OCI-M2 (cell line): Measurements from ENCODE around the gene SYNM.

Source experiments
- DNase-seq: peaks from one replicate; lab custom pipeline; 2025; ENCODE audit not compliant: unreplicated experiment; lab: John Stamatoyannopoulos, UW

Gene SYNM

DNA sequence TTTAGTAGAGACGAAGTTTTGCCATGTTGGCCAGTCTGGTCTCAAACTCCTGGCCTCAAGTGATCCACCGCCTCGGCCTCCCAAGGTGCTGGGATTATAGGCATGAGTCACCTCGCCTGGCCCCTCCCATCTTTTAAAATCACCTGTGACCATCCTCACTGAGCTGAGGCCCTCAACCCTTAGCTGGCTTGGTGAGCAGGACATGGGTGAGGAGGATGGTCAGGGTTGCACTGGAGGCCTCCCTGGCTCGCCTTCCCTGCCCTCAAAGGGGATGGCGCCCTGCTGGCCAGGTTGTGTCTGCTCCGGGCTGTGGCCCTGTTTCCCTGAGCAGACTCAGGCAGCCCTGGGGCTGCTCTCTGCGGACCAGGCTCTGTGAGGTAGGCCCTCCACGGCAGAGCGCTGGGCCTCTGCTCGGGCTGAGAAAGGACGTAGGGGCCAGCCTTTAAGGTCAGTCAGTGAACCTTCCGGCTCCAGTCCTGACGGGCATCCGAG is 33.7 kb downstream of the SYNM start:
- no peak for DNase-seq

DNA sequence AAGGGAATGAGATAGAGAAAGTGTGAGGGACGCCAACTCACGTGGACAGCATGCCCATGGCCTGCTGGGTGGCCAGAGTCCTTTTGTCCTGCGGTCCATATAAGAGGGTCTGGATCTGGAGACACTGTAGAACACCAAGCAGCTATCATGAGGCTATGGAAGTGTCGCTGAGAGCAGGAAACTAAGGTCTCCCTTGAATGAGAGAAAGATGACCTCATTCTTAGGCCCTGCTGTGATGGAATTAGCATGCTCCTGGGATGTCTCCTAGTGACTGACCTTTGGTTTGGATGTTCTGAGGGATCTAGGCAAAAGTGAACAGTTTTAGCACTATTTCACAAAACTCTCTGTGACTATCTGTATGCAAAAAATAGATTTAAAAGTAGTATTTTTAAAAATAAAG is 34.4 kb downstream of the SYNM start:
- no peak for DNase-seq

GRCh38 chr15:99140590-99140989 is 35.7 kb downstream of the SYNM start:
- no peak for DNase-seq

- no peak for DNase-seq
Measured at GRCh38 chr15:99141943-99142342, 37.1 kb downstream of the SYNM start.

GRCh38 chr15:99142562-99142961 is 37.7 kb downstream of the SYNM start:
- no peak for DNase-seq

GRCh38 chr15:99143242-99143641 is 38.4 kb downstream of the SYNM start:
- no peak for DNase-seq

GRCh38 chr15:99143655-99144610 is 39.1 kb downstream of the SYNM start:
- DNase-seq = no peak

GRCh38 chr15:99145005-99145404 is 40.1 kb downstream of the SYNM start:
- no peak for DNase-seq

DNA sequence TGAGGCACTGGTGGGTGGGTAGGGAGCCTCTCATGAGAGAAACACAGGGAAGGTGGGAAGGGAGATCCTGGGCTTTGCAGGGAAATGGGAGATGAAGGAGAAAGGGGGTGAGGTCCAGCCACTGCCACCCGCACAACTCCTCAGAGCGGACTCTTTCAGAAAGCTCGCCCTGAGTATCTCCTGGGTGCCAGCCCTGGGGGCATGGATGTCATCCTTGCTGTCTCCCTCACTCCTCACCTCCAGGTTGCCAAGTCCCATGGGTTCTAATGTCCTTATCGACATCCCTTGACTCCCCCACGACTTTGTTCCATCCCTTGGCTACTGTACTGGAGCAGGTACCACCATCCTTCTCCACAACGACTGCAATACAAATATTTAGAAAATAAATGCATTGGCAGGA is 40.9 kb downstream of the SYNM start:
- DNase-seq = no peak

DNA sequence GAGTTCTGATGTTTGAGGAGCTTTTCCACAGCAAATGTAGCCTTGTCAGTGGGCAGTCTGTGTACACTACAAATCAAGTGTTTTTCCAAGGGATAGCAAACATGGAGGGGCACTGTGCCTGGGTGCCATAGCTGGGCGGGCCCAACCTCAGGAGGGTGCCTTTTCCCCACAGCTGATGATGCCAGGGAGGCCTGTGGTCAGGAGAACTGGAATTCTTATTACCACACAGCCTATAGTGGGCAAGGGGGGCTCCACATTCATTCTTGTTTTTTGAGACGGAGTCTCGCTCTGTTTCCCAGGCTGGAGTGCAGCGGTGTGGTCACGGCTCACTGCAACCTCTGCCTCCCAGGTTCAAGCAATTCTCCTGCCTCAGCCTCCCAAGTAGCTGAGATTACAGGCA is 41.8 kb downstream of the SYNM start:
- DNase-seq = no peak

DNA sequence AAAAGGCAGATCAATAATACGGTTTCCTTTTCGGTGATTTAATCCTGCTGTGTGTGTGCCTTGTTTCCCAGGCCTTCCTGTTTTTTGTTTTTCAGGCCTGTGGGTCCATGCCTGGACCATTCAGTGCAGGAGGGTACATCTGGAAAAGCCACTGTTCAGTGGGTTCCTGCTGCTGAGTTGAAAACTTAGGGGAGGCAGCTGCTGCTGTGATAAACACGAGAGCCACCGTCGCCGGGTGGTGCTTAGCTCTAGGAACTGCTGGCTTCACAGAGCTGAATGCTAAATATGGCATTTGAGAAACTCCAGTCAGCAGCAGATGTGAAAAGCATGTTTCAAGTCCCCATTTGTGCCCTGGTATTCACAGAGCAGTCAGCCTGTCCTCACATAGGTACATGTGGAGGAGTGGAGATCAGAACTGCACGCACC is 44.0 kb downstream of the SYNM start:
- no peak for DNase-seq

GRCh38 chr15:99149366-99149765 is 44.5 kb downstream of the SYNM start:
- DNase-seq = no peak

GRCh38 chr15:99151156-99151555 is 46.3 kb downstream of the SYNM start:
- DNase-seq = no peak

GRCh38 chr15:99153026-99153535 is 48.2 kb downstream of the SYNM start:
- no peak for DNase-seq

- no peak for DNase-seq
Measured at GRCh38 chr15:99154271-99154670, 49.4 kb downstream of the SYNM start.

GRCh38 chr15:99155961-99156443 is 51.1 kb downstream of the SYNM start:
- no peak for DNase-seq

DNA sequence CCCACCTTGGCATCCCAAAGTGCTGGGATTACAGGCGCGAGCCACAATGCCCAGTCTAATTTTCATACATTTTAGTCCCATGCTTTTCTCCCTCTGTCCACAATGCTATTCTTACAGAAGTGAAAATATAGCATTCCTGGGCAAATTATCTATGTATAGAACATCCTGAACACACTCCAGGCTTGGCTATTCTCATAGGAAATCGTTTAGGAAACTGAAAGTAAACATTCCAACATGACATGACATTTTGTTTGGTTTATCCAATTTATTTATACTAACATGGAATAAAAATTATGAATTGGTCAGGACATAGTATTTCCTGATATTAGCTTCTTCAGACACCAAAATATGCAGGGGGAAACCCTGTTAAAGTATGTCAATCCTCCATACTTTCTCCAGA is 52.6 kb downstream of the SYNM start:
- no peak for DNase-seq

DNA sequence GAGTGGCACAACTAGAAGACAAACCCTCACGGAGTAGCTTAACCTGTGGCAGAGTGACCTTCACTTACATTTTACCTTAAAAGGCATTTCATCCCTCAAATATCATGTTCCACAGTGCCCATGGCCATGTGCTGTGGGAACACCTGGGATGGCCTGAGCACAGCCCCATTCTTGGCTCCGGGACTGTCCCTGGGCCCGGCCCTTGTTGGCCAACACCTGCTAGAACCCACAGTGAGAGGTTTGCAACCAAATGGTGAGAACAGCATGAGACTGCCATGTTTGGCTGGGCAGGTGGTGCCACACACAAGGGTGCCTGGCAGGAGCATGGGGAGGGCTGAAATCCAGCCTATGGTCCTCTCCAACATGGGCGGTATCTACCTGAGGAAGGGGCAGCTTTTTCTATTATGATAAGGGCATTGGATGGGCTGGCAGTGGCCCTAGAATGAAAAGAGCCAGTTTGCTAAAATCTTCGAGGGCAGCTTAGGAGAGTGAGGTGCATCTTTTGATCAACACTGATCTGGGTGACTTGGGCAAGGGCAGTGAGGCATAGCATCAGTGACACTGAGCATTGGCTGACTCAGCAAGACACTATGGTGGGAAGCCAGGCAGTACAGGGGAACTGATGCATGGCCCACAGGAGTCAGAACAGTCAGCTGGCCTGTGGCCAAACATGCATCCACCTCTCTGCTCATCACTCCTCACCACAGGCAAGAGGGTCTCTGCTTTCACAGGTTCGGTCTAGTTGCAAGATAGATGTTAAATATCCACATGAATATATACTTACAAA is 53.9 kb downstream of the SYNM start:
- no peak for DNase-seq

DNA sequence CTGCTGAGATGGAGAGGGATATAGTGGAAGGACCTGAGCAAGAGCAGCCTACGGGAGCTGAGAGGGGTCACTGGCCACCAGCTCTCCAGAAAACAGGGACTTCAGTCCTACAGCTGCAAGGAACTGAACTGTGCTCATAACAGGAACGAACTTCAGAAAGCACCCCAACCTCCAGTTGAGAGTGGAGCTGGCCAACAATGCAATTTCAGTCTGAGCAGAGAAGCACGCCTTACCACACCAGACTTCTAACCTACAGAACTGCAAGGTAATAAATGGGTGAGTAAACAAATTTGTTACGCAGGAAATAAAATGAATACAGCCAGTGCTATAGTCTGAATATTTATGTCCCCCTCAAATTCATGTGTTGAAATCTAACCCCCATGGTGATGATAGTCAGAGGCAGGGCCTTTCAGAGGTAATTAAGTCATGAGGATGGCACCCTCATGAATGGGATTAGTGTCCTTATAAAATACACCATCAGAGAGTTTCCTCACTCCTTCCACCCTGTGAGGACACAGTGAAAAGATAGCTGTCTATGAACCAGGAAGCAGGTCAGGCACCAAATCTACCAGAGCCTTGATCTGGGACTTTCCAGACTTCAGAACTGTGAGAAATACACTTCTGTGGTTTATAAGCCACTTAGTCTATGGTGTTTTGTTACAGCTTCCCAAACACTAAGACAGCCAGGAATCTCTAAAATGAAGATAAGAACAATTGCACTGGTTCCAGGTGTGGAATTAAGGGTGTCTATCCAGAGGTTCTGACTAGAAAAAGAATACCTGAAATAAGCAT is 58.6 kb downstream of the SYNM start:
- no peak for DNase-seq

DNA sequence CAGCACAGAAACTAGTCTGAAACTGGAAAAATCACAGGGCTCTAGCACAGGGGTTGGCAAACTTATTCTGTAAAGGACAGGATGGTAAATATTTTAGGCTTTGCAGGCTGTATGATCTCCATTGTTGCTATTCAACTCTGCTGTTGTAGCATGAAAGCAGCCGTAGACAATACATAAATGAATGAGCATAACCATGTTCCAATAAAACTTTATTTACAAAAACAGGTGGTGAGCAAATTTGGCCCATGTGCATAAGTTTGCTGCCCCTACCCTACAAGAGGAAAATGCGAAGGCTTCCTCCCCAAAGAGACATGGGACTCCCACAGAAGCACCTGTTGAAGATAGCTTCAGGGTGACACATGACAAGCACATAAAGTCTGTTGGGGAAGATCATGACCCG is 59.2 kb downstream of the SYNM start:
- no peak for DNase-seq
